Tibial nerve (tissue), 4 donors: ENCODE measurements around the gene NET1. TPM values are rescaled to one million over a fixed set of nuclear protein-coding genes. Genes with fewer than 3 reads are reported as not detected.

Source experiments
- DNase-seq, 2 donors: peaks; one replicate each; pipeline ENCODE4 v3.0.0-alpha.2; 2019; ENCODE audit warnings: low spot score in 2 of 2
- H3K27ac ChIP-seq, 4 donors: fragments of 200-600 bp; sonication (generic) in 3 of 4; one replicate each; pipeline ENCODE4 v1.5.1; 2017 to 2019; ENCODE audit warnings: mild to moderate bottlenecking in 1 of 4
- H3K27me3 ChIP-seq, 2 donors: fragments of 200-600 bp; sonication (generic) in 1 of 2; one replicate each; pipeline versions ENCODE4 v1.5.1 to v1.6.0; 2017 to 2019
- H3K36me3 ChIP-seq, 3 donors: fragments of 200-600 bp; sonication (generic); one replicate each; pipeline ENCODE4 v1.5.1; 2018 to 2019
- H3K4me1 ChIP-seq, 4 donors: fragments of 200-600 bp; sonication (generic) in 3 of 4; one replicate each; pipeline ENCODE4 v1.5.1; 2017 to 2019
- H3K4me3 ChIP-seq, 4 donors: fragments of 200-600 bp; sonication (generic) in 3 of 4; one replicate each; pipeline ENCODE4 v1.5.1; 2017 to 2019; ENCODE audit warnings: mild to moderate bottlenecking in 1 of 4, moderate library complexity in 1 of 4
- H3K9me3 ChIP-seq, 4 donors: fragments of 200-600 bp; sonication (generic) in 3 of 4; one replicate each; pipeline ENCODE4 v1.5.1; 2017 to 2019
- EP300 ChIP-seq, 2 donors: sonication (generic); formaldehyde crosslinking; IDR thresholded peaks; one replicate each; pipeline ENCODE4 v1.6.1; 2017; ENCODE audit warnings: antibody characterized with exemption in 2 of 2, mild to moderate bottlenecking in 1 of 2
- POLR2A ChIP-seq, 2 donors: fragments of 450-650 bp; IDR thresholded peaks; one replicate each; pipeline ENCODE4 v1.6.1; 2017; ENCODE audit warnings: antibody characterized with exemption in 2 of 2, mild to moderate bottlenecking in 2 of 2, moderate library complexity in 2 of 2
- WGBS, 2 donors: methylation state at CpG; one replicate each; pipeline ENCODE4 v1.1.5; 2018; 5-methylcytosine and 5-hydroxymethylcytosine counted together
- total RNA-seq, 4 donors: library from RNA; depleted of rRNA; stranded (reverse); fragments of >200 nt; gene quantifications; one replicate each; pipeline ENCODE4 v1.1.0, GENCODE V29; 2016
- TF ChIP-seq, protein P1 (sequence below), 5 experiments: fragments of 200-600 bp in 3 of 5; fragments of 450-650 bp in 2 of 5; sonication (generic) in 3 of 5; IDR thresholded peaks; one replicate each; pipeline ENCODE4 v1.5.1; 2016 to 2019; ENCODE audit warnings: antibody characterized with exemption in 5 of 5, mild to moderate bottlenecking in 3 of 5, moderate library complexity in 2 of 5

The NET1 gene
- total RNA-seq, 4 donors from 2014 or later = 66.0 to 133 (median 91.3) TPM

DNA sequence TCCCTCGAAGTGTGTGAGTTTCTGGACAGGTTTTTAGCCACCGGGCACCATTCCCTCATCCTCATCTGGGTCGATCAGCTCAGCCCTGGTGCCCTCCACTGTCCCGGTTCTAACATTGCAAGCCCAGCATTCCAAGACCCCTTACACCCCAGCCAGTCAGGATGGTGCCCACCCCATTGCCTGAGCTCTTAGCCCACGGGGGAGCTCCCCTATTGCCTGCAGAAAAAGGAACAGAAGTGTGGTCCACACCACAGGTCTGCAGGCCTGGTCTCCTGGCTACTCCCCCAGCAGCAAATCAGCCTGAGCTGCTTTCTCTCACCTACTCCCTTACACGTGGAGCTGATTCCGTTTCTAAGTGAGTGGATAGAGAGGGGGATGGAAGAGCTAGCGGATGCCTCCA, 82.3 kb downstream of the NET1 start:
- Histone ChIP-seq H3K9me3 (peaks cover 0 to 15% (median 0%) of the 10 kb centered on the region in 4 donors), H3K4me1 (no peaks in the 10 kb centered on the region), H3K27ac (no peak overlapping the region), H3K4me3 (no peak overlapping the region), H3K27me3 (no peaks in the 10 kb centered on the region), H3K36me3 (no peaks in the 10 kb centered on the region)
- WGBS, 2 donors = 78 to 85% methylated on average over 8 of the region's 8 CpGs
- no peak for DNase-seq
- TF ChIP-seq EP300 (IDR thresholded peaks at IDR 0.05) (no peak), POLR2A (IDR thresholded peaks at IDR 0.05) (no peak)
- TF ChIP-seq, protein P1, sequence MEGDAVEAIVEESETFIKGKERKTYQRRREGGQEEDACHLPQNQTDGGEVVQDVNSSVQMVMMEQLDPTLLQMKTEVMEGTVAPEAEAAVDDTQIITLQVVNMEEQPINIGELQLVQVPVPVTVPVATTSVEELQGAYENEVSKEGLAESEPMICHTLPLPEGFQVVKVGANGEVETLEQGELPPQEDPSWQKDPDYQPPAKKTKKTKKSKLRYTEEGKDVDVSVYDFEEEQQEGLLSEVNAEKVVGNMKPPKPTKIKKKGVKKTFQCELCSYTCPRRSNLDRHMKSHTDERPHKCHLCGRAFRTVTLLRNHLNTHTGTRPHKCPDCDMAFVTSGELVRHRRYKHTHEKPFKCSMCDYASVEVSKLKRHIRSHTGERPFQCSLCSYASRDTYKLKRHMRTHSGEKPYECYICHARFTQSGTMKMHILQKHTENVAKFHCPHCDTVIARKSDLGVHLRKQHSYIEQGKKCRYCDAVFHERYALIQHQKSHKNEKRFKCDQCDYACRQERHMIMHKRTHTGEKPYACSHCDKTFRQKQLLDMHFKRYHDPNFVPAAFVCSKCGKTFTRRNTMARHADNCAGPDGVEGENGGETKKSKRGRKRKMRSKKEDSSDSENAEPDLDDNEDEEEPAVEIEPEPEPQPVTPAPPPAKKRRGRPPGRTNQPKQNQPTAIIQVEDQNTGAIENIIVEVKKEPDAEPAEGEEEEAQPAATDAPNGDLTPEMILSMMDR (IDR thresholded peaks at IDR 0.05) = no peak

DNA sequence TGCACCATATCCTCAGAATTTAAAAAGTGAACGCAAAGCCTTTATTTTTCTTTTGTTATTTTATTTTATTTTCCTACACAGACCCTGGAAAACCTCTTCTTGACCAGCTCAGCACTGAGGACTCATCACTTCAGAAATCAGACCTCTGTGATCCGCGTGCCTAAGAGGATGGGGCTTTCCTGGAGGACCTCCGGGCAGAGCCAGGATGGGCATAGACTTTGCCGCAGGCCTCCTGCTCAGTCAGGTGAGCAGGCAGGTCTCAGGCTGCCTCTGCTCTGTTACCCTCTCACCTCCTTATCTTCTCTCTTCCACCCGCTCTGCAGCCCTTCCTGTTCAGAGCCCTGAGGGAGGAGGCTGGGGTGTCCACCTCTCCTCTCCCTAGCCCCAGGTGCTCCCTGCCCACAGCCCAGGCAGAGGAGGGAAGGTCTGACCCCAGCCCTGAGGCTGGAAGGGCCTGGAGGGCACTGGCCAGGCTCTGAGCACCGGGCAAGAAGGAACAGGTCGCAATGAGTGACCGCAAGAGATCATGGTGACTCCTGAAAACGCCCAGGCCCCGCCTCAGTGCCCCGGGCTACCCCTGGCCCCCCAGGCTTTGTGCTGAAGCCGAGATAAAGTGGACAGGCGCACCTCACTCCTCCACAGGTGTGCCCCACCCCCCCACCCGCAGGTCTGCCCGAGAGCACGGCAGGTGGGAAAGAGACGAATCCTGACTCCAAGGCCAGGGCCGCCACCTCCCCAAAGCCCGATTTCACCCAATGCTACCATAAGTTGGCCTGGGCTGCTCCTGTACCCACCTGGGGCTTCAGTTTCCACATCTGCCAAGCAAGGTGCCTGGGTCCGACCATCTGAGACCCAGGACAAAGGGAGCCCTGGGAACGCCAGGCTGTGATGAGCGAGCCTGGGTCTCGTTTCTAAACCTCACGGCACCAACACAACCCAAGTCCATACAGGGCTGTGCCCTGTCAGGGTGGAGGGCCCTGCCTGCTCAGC, 84.2 kb downstream of the NET1 start:
- Histone ChIP-seq H3K4me1 (no peaks in the 10 kb centered on the region), H3K36me3 (no peaks in the 10 kb centered on the region), H3K9me3 (peaks cover 0 to 15% (median 0%) of the 10 kb centered on the region in 4 donors), H3K27ac (no peak overlapping the region), H3K27me3 (no peaks in the 10 kb centered on the region), H3K4me3 (no peak overlapping the region)
- no peak for DNase-seq
- TF ChIP-seq, protein P1 (IDR thresholded peaks at IDR 0.05) = no peak
- TF ChIP-seq POLR2A (IDR thresholded peaks at IDR 0.05) (no peak), EP300 (IDR thresholded peaks at IDR 0.05) (no peak)
- WGBS, 2 donors = 87 to 90% methylated on average over 20 to 21 of the region's 25 CpGs

DNA sequence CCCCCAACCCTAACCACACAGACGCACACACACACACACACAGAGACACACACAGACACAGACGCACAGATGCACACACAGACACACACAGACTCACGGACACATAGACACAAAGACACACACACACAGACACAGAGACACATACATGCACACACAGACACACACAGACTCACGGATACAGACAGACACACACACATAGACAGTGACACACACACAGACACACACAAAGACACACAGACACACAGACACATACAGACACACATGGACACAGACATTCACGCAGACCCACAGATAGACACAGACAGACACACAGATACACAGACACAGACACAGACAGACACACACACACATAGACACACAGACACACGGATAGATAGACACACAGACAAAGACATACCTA, 84.9 kb downstream of the NET1 start:
- 68 to 79% methylated on average over 6 of the region's 6 CpGs for whole genome bisulfite sequencing, 2 donors
- Histone ChIP-seq H3K4me3 (no peak overlapping the region), H3K4me1 (no peaks in the 10 kb centered on the region), H3K9me3 (peaks cover 0 to 11% (median 0%) of the 10 kb centered on the region in 4 donors), H3K27me3 (no peaks in the 10 kb centered on the region), H3K36me3 (no peaks in the 10 kb centered on the region), H3K27ac (no peak overlapping the region)
- TF ChIP-seq EP300 (IDR thresholded peaks at IDR 0.05) (no peak), POLR2A (IDR thresholded peaks at IDR 0.05) (no peak)
- TF ChIP-seq, protein P1 (IDR thresholded peaks at IDR 0.05) = no peak
- DNase-seq = no peak

DNA sequence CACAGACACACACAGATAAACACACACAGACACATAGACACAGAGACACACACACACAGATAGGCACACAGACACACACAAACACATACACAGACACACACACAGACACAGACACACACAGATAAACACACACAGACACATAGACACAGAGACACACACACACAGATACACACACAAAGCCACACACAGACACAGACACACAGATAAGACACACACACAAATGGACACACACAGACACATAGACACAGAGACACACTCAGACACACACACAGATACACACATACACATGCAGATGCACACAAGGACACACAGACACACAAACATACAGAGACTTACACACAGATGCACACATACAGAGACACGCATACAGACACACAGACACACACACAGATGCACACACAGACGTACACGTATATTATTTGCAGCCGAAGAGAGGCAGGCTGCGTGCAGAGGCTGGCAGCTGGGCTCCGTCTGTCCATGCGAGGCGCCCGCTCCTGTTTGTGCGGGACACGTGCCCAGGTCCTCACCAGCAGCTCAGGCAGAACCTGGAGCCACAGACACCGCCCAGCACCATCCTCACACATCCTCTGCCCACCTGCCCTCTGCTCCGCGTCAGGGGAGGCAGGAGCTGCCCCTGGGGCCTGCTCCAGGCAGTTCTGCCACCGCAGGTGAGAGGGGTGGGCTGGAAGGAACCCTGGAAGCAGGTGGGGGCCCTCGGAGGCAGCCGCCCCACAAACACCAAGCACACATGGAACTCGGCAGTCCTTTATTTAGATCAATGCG, 85.8 kb downstream of the NET1 start:
- Histone ChIP-seq H3K27me3 (no peaks in the 10 kb centered on the region), H3K9me3 (peaks cover 0 to 4% (median 0%) of the 10 kb centered on the region in 4 donors), H3K4me3 (no peak overlapping the region), H3K4me1 (no peaks in the 10 kb centered on the region), H3K27ac (no peak overlapping the region), H3K36me3 (no peaks in the 10 kb centered on the region)
- DNase-seq = no peak
- TF ChIP-seq POLR2A (IDR thresholded peaks at IDR 0.05) (no peak), EP300 (IDR thresholded peaks at IDR 0.05) (no peak)
- TF ChIP-seq, protein P1 (IDR thresholded peaks at IDR 0.05) = no peak
- 88 to 89% methylated on average over 19 of the region's 19 CpGs for WGBS, 2 donors
